Fibroblast of upper back skin (primary cell): ENCODE data around the gene KIF16B.
"Not testable (repeated sequence)": the region's sequence is repeated elsewhere in the genome, so short reads cannot be mapped to it uniquely, and the experiment has no call there.

ENCODE experiments used
- DNase-seq: peaks from one replicate; pipeline ENCODE4 v3.0.0-alpha.2; 2013

Gene KIF16B

DNA sequence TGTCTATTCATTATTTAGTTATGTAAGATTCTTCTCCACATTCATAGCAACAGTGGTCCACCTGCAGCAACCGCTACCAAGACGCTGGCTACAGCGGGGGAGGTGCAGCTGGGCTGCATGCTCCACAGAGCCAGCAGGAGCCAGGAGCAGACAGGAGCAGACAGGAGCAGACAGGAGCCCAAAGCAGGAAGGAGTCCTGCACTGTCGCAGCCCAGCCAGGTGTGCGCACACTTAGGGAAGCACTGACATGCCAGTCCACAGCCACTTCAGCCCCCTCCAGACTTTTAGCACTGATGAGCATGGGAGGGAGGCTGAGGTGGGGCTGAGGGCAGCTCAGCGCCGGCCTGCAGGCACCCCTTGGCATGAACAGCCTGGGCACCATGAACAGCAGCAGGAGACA is 19.6 kb downstream of the KIF16B start:
- no peak for DNase-seq

DNA sequence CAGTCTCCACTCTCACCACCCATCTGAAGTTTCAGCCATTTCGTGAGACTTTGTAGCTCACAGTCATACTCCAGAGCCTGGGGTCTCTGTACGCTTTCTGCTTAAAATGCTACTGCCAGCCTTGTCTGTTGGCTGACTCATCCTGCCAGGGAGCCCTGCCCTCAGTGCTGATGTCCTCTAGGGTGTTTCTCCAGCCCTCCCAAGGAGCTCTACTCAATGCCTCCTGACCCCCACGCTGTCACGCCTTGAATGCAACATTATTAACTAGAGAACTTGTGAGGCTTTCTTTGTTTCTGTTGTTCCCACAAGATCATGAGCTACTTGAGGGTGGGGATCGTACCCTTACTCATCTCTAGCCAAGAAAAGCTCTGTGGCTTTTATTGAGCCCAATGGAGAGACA is 20.1 kb downstream of the KIF16B start:
- DNase-seq, result no peak

DNA sequence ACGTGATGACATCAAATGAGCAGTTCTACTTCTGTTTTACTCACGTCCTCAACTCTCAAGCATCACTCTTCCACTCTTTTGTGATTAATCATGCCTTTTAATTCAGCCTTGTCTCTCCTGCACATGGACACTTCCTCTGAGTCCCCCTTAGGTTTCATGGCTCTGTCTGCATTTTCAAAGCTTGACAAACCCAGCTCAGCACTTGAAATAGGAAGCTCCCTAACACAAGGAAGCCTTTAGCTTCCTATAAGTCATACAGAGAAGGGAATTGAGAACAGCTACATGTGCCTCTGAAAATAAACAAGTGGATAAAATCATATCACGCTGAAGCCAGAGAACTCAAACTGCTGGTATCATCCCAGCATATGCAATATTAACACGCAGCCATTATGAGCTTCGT is 21.2 kb downstream of the KIF16B start:
- no peak for DNase-seq

DNA sequence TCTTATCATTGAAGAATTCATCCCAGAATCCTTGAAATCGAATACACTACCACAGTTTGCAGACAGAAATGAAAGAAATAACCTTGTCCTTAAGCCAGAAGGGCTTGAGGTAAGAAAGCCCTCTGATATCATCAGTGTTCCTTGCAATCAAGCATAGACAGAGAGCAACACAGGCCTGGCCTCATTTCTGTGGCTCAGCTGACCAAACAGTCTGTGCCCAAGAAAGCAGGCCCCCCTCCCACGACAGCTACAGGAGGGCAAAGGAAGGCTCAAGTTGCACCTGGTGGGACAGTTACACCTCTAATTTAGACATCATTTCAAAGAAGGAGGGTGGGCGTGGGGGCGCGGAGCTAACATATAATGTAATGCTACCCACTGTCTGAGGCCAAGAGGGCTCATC is 21.6 kb downstream of the KIF16B start:
- no peak for DNase-seq

DNA sequence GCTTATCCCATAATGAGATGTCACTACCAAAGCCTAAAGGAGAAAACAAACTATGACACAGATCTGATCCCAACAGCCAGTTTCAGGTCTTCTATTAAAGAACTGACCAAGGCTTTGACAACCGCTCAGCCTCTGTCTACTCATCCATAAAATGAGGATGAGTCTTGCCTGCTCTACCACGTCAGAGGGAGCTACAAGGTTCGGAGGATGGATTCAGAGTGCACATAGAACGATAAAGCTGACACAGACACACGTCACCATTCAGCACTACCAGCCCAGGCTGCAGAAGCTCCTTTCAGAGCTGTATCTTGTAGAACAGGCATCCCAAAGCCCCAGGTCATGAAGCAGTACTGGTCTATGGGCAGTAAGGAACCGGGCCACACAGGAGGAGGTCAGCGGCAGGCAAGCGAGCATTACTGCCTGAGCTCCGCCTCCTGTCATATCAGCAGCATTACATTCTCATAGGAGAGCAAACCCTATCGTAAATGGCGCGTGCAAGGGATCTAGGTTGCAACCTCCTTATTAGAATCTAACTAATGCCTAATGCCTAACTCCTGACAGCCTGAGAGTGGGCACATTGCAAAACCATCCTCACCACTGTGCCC is 25.1 kb downstream of the KIF16B start:
- no peak for DNase-seq

DNA sequence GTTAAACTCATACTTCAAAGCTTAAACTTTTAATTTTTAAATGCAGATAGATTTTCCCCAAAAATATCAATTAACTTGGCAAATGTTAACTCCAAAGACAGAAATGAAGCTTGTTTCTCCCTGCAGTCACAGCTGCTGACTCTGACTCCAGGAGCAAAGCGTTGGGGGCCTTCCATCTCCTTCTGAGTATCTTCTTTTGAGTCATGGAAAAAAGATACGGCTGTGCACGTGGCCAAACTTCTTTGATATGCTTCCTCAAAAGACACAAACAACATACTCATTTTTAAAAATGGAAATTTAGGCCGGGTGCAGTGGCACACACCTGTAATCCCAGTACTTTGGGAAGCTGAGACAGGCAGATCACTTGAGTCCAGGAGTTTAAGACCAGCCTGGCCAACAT is 28.3 kb downstream of the KIF16B start:
- DNase-seq, result no peak

DNA sequence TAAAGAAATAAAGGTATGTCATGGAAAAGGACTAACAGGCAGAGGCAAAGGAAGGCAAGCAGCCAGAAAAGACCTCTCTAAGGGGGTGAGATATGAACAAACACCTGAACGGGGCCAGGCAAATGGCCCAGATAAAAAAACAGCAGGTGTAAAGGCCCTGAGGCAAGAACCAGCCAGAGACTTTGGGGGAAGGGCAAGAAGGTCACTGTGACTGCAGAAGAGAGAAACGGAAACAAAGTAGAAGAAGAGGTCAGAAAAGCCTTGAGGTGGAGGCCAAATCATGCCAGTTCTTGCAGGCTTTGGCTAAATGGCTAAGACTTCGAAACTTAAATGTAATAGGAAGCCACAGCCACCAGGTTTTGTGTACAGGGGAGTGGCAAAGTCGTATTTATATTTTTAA is 30.8 kb downstream of the KIF16B start:
- no peak for DNase-seq

DNA sequence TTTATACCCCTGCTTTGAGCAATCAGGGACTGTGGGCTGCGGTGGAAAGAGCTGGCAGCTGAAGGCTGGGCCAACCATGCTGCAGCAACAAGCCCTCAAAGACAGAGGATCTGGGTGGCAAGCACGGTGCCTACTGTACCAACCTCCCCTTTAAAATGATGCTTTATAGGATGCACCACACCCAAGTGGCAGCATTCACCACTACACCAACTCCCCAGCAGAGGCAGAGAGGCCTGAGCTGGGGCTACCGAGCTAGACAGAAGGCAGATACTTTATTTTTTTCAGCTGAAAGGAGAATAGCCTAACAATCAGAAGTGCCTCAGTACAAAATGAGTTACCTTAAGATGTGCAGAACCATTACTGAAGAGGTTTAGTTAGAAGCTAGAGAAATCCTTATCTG is 31.4 kb downstream of the KIF16B start:
- DNase-seq, result no peak

DNA sequence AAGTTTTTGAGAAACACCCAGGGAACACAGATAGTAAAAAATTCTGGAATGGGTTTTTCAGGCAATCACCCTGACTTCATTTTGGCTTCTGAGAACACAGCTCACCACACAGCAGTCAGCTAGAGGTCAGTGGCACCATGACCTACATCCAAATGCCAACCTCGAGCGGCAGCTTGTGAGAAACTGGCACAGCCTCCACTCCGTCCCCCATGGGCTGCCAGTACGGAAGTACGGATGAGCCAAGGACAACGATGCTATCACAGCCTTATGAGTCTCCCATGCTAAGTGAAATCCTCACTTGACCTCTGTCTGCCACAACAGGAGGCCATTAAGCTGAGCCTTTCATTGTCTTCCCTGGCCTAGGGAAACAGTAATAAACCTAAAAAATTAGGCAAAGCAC is 32.0 kb downstream of the KIF16B start:
- no peak for DNase-seq

DNA sequence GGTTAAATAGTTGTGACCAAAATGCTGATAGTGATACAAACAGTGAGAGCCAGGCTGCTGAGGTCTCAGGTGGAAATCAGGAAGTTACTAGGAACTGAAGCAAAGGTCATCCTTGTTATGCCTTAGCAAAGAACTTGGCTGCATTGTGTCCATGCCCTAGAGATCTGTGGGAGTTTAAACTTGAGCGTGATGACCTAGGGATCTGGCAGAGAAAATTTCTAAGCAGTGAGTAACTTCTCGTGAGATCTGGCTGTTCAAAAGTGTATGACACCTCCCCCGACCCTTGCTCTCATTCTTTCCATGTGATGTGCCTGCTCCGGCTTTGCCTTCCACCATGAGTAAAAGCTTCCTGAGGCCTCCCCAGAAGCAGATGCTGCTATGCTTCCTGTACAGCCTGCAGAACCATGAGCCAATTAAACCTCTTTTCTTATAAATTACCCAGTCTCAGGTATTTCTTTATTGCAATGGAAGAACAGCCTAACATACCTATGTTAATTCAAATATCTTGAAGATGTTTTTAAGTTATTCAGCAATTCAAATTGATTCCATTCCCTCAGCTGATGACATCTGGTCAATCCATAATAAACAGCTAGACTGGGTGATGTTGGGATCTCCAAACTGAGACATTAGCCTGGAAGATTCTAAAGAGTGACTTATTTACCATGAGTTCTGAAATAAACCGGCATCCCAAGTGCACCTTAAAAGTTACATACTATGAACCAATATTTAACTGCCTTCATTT is 33.8 kb downstream of the KIF16B start:
- peak; percentile 10 for DNase-seq

DNA sequence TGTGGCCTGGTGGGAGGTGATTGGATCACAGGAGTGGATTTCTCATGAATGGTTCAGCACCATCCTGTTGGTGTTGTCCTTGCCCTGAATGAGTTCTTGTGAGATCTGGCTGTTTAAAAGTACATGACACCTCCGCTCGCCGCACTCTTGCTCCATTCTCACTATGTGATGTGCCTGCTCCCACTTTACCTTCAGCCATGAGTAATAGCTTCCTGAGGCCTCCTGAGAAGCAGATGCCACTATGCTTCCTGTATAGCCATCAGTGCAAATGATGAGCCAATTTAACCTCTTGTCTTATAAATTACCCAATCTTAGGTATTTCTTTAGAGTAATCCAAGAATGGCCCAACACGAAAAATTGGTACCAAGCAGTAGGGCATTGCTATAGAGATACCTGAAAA is 34.5 kb downstream of the KIF16B start:
- DNase-seq, result no peak

DNA sequence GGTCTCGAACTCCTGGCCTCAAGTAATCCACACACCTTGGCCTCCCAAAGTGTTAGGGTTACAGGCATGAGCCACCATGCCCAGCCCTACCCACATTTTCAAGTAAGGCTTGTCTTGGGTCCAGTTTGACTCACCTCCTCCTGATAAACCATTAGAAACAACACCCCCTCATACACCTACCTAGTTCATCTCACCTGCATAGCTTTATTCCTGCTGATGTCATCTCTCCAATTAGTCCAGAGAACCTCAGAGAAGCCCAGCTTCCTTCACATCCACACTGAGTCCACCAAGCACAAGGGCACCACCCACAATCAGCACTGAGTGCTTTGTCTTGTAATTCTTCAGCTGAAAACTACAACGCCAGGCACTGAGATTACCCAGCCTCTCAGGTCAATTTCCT is 35.3 kb downstream of the KIF16B start:
- DNase-seq, result no peak

DNA sequence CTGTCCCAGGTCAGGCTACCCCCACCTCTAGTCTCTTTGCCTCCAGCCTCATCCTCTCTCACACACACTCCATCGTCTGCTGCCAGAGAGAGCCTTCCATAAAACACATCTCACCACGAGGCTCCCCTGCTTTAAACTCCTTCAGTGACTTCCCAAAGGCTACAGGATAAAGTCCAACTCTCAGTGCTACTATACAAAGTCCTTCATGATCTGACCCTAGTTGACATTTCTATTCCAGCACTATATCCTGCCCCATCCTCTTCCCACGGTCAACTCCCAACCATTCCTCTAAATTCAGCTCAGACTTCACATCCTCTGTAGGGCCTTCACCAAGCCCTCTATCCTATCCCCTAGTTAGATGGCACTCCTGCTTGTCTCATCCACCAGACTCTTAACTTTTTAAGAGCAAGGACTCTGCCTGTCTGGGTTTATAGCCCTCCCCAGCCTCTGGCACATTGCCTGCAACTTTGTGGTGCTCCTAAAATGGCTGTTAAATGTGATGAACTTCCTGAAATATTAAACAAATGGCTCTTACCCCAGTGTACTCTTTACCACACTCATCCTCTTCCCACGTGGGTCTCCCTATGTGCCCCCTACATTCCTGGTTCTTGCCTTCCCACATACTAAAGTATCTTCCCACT is 36.1 kb downstream of the KIF16B start:
- no peak for DNase-seq

DNA sequence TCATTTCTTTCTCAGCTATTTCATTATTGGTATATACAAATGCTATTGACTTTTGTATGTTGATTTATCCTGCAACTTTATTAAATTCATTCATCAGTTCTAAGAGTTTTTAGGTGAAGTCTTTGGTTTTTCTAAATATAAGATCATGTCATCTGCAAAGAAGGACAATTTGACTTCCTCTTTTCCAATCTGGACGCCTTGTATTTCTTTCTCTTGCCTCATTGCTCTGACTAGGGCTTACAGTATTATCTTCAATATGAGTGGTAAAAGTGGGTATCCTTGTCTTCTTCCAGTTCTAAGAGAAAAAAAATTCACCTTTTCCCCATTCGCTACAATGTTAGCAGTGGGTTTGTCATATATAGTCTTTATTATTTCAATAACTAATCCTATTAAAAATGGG is 38.0 kb downstream of the KIF16B start:
- no peak for DNase-seq

DNA sequence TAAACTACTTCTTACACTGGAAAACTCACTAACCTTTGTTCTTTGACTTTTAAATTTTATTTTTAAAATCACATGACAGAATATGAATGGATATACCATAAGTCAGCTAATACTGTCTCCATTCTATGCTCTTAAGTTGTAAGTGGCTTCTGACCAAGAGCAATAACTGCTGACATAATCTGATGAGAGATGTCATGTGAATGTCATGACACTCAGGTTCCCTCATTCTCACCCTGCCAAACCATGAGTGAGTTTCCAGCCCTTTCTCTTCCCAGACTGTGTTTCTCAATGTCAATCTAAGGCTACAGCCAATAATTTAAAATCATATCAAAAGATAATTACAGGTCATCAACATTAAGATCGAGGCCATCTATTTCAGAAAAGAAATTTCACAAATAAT is 39.7 kb downstream of the KIF16B start:
- DNase-seq, result no peak

DNA sequence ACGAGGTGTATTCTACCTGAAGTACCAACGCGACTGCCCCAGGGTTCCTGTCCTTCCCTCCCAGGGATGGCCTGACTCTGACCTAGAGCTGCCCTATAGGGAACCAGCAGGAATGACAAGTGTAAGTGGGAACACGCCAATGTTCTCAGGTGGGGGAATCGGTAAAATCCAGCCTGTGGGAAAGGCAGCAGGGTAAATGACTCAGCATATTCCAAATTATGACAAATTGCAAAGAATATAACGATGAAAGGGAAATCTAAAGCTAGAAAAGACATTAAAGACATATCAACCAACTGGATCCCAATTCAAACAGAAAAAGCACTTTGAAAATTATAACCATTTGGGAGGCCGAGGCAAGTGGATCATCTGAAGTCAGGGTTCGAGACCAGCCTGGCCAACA is 41.8 kb downstream of the KIF16B start:
- no peak for DNase-seq

DNA sequence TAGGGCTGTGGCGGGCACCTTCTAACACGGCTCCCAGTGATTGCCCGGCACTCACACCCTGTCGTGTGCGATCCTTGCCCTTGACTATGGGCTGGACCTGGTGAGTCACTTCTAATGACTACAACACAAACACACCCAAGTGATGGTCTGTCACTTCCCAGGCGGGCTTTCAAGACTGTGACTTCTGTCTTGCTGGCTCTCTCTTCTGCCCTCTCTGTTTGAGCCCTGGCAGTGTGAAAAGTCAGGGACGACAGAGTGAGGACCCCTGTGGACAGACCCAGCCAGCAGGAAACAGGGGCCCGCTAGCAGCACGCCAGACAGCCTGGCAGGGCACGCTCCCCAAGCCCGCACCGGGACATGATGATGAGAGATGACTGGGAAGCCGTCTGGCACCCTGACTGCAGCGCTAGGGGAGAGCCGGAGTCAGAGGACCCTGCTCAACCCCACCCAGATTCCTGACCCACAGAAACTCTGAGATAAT is 43.0 kb downstream of the KIF16B start:
- DNase-seq, result no peak

DNA sequence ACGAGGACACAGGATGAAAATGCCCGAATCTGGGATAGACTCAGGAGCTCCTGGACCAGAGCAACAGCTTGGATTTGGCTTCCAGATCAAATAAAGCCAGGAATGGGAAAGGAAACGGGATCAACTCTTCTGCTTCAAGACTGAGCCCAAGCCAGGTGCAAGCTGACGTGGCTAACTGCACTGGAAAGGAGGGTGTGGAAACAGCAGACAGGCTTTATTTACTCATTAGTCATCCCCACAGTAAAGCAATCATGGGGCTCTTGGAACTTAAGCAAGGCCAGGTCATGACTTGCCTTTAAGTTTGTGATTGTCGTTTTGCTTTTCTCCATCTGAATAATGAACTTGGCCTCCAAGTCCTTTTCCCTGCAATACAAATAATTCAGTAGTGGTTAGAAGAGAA is 45.2 kb downstream of the KIF16B start:
- peak; percentile 43 for DNase-seq

DNA sequence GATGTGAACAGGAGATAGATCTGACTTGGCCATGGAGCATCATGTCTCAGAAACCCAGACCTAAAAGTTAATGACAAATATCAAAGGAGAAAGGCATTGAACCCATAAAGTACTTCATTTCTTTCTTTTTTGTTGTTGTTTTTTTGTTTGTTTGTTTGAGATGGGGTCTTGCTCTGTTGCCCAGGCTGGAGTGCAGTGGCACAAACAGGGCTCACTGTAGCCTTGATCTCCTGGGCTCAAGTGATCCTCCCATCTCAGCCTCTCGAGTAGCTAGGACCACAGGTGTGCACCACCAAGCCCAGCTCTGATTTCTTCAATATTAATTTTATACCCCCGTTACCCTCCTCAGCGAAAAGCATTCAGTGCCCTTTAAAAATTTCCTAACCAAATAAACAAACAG is 45.8 kb downstream of the KIF16B start:
- DNase-seq, result no peak

DNA sequence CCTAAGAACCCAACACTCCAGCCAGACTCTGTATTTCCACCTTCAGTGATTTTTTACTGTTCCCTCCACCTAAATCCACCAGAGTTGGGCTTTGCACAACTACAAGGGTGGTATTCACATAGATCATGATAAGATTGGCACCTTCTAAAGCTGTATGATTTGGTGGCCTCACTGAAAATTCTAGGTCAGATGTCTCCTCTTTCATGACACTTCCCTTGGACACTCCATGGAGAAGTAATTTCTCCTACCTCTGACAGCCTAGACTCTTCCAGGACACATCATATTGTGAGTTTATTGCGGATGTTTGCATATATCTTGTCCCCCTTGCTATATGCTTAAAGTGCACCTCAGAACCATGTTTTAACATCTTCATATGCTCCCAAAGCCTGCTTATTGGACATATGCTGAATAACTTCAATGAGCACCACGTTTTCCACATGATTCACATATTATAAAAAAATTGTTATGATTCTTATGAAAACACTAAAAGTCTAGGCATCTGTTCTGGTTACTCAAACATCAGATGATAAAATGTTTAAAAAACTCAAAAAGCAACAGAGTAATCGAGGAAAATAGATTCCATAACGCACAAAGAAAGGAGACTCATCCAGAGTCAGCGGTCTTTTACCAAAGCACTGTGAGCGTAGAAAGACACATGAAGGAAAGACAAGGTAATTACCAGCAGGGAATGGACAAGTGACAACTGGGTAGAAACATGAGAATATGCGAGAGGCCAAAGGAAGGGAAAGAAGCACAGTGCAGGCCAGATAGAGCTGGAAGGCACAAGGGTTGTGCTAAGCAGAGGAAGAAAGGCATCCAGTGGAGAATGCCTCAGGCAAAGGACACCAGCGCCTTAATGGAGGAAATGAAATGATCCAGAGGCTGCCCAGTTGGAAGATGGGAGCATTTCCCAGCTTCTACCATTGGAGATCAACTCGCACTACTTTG is 46.5 kb downstream of the KIF16B start:
- no peak for DNase-seq

DNA sequence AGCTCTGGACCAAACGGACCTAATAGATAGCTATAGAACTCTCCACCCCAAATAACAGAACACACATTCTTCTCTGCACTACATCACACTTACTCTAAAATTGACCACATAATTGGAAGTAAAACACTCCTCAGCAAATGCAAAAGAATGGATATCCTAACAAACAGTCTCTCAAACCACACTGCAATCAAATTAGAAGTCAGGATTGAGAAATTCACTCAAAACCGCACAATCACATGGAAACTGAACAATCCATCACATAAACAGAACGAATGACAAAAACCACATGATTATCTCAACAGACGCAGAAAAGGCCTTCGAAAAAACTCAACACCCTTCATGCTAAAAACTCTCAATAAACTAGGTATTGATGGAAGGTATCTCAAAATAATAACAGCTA is 50.6 kb downstream of the KIF16B start:
- not testable (repeated sequence) for DNase-seq

DNA sequence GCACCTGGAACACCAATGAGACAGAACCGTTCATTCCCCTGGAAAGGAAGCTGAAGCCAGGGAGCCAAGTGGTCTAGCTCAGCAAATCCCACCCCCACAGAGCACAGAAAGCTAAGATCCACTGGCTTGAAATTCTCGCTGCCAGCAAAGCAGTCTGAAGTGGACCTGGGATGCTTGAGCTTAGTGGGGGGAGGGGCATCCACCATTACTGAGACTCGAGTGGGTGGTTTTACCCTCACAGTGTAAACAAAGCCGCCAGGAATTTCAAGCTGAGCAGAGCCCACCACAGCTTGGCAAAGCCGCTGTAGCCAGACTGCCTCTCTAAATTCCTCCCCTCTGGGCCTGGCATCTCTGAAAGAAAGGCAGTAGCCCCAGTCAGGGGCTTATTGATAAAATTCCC is 53.1 kb downstream of the KIF16B start:
- DNase-seq, result no peak

DNA sequence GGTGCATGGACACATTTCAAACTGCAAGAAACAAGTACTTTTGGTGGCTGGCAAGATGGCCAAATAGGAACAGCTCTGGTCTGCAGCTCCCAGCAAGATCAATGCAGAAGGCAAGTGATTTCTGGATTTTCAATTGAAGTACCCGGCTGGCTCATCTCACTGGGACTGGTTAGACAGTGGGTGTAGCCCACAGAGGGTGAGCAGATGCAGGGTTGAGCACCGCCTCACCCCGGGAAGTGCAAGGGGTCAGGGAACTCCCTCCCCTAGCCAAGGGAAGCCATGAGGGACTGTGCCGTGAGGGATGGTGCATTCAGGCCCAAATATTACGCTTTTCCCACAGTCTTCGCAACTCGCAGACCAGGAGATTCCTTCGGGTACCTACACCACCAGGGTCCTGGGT is 53.6 kb downstream of the KIF16B start:
- not testable (repeated sequence) for DNase-seq

DNA sequence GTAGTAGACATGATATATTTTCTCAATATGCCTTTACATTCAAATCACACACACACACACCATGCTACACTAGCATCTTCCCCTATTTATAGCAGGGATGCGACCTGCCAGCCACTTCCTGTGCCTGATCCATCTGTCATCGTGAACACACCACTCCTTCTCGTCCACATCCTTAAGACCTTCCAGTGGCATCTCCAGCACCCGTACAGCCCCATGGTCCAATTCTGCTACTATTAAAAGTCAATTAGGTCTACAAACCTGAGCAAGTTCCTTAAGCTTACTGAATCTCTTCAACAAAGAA is 54.5 kb downstream of the KIF16B start:
- no peak for DNase-seq
